PC-9 (cell line): ENCODE results near the gene LRRC23. TPM values are rescaled to one million over a fixed set of nuclear protein-coding genes. Genes with fewer than 3 reads are reported as not detected.
"Not testable (repeated sequence)": the region's sequence is repeated elsewhere in the genome, so short reads cannot be mapped to it uniquely, and the experiment has no call there.

ENCODE experiments used
- BruUV-seq: library from RNA; stranded (reverse); fragments of 400-500 nt; replicated peaks from 2 replicates; lab custom pipeline; 2021; lab: Mats Ljungman, UMichigan
- CTCF ChIA-PET: fragments of 300-600 bp; sonication (Branson Sonifier 250); formaldehyde crosslinking; loops from one replicate; lab custom pipeline; 2022; ENCODE audit warnings: antibody characterized with exemption; lab: Charles Lee
- POLR2A ChIA-PET: fragments of 300-600 bp; sonication (Branson Sonifier 250); formaldehyde crosslinking; loops from one replicate; lab custom pipeline; 2022; ENCODE audit warnings: antibody characterized with exemption; ENCODE audit not compliant: unreplicated experiment; lab: Charles Lee
- DNase-seq, 2 experiments: peaks; one replicate each; pipeline versions ENCODE4 v3.0.0 to v3.0.0-alpha.2; 2015 to 2022; ENCODE audit warnings: mixed read lengths in 1 of 2
- H2AFZ ChIP-seq: fragments of 200-600 bp; sonication (generic); 2 replicates; pipeline ENCODE4 v1.8.1; 2017; ENCODE audit warnings: antibody characterized with exemption
- H3F3A ChIP-seq: fragments of 200-600 bp; sonication (generic); 2 replicates; pipeline ENCODE4 v1.8.1; 2017; ENCODE audit warnings: antibody characterized with exemption, mild to moderate bottlenecking, low read depth; ENCODE audit not compliant: insufficient read depth
- H3K27ac ChIP-seq: fragments of 200-600 bp; sonication (generic); 2 replicates; pipeline ENCODE4 v1.6.1; 2016; ENCODE audit warnings: mixed run types
- H3K27me3 ChIP-seq: fragments of 200-600 bp; sonication (generic); 2 replicates; pipeline ENCODE4 v1.6.1; 2016; ENCODE audit warnings: low read depth, mixed run types; ENCODE audit not compliant: insufficient read depth
- H3K36me3 ChIP-seq: fragments of 200-600 bp; sonication (generic); 2 replicates; pipeline ENCODE4 v1.6.1; 2016; ENCODE audit warnings: low read depth, mixed run types
- H3K4me1 ChIP-seq: fragments of 200-600 bp; sonication (generic); replicated peaks from 2 replicates; pipeline ENCODE4 v1.6.1; 2016; ENCODE audit warnings: mixed run types; ENCODE audit not compliant: insufficient read depth
- H3K4me2 ChIP-seq: fragments of 200-600 bp; sonication (generic); 2 replicates; pipeline ENCODE4 v1.6.1; 2017; ENCODE audit warnings: mixed run types
- H3K4me3 ChIP-seq: fragments of 200-600 bp; sonication (generic); 2 replicates; pipeline ENCODE4 v1.6.1; 2016; ENCODE audit warnings: mixed run types
- H3K79me2 ChIP-seq: fragments of 200-600 bp; sonication (generic); 2 replicates; pipeline ENCODE4 v1.6.1; 2017; ENCODE audit warnings: low read depth, mixed run types
- H3K9me2 ChIP-seq: fragments of 200-600 bp; sonication (generic); 2 replicates; pipeline ENCODE4 v1.8.1; 2017; ENCODE audit warnings: mild to moderate bottlenecking; ENCODE audit not compliant: insufficient read depth
- H3K9me3 ChIP-seq: fragments of 200-600 bp; sonication (generic); 2 replicates; pipeline ENCODE4 v1.8.1; 2016; ENCODE audit warnings: low read depth; ENCODE audit not compliant: insufficient read depth
- H4K20me1 ChIP-seq: fragments of 200-600 bp; sonication (generic); 2 replicates; pipeline ENCODE4 v1.8.1; 2017; ENCODE audit not compliant: insufficient read depth
- EZH2 ChIP-seq: fragments of 200-600 bp; sonication (generic); IDR thresholded peaks from 2 replicates; pipeline ENCODE4 v1.8.0; 2017; ENCODE audit warnings: antibody characterized with exemption, low read depth
- intact Hi-C: fragments of 100-400 bp; cut with micrococcal nuclease; formaldehyde crosslinking; loops from one replicate; pipeline ENCODE4 v1.10.0; 2022; ENCODE audit not compliant: unreplicated experiment
- total RNA-seq: library from RNA; stranded (reverse); gene quantifications from 2 replicates; pipeline ENCODE4 v1.2.3, GENCODE V29; 2021
- TF ChIP-seq, protein P1 (sequence below): fragments of 200-600 bp; sonication (generic); conservative IDR thresholded peaks from 2 replicates; pipeline ENCODE4 v1.6.1; 2017; ENCODE audit warnings: mixed run types, antibody characterized with exemption, mild to moderate bottlenecking, moderate library complexity

LRRC23 gene
- total RNA-seq, 1 experiment from 2014 or later, result 29.3 TPM

DNA sequence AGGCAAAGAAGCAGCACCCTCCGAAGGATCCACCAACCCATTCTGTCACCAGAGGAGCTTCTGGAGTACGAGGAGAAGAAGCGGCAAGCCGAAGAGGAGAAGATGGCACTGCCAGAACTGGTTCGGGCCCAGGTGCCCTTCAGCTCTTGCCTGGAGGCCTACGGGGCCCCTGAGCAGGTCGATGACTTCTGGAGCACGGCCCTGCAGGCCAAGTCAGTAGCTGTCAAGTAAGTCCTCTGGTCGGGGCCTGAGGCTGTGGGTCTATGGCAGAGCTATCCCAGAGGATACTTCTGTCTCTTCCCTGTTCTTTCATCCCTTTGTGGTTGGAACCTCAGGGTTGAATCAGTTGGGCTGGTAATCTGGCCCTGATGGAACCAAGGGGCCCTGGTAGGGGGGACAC, 43.2 kb upstream of the LRRC23 start:
- BruUV-seq, result no TSS peak
- H3K36me3 ChIP-seq, result peaks cover 31% of the 10 kb centered on the region
- intact Hi-C loops, result no loop called here

DNA sequence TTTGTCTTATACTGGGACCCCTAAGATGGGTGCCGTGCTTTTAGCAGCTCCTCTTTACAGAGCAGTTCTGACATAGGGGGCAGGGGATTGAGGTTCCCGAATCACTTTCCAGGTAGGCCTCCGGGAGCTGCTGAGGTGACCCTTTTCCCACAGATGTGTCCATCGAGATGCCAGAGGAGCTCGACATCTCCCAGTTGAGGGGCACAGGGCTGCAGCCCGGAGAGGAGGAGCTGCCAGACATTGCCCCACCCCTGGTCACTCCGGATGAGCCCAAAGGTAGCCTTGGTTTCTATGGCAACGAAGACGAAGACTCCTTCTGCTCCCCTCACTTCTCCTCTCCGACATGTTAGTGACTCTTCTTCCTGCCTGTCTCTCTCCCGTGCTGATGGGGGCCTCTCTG, 41.6 kb upstream of the LRRC23 start:
- intact Hi-C loops, result no loop called here
- H3K9me2 ChIP-seq, result no peaks in the 10 kb centered on the region
- DNase-seq, result no peak
- H3K79me2 ChIP-seq, result peaks cover 7% of the 10 kb centered on the region
- H2AFZ ChIP-seq, result no peak overlapping the region
- H3K9me3 ChIP-seq, result no peaks in the 10 kb centered on the region
- H3K27me3 ChIP-seq, result no peaks in the 10 kb centered on the region
- H3K36me3 ChIP-seq, result peaks cover 20% of the 10 kb centered on the region; the same call in 1 of the 2 replicates
- no peak overlapping the region for H3K4me2 ChIP-seq
- H4K20me1 ChIP-seq, result peaks cover 1% of the 10 kb centered on the region
- ChIA-PET POLR2A (no interaction called here), CTCF (no interaction called here)
- peaks cover 5% of the 10 kb centered on the region; the same call in 1 of the 2 replicates for H3K4me1 ChIP-seq
- no peak overlapping the region for H3K27ac ChIP-seq
- no TSS peak for BruUV-seq
- H3K4me3 ChIP-seq, result no peak overlapping the region
- peaks cover 25% of the 10 kb centered on the region; the same call in 1 of the 2 replicates for H3F3A ChIP-seq
- TF ChIP-seq EZH2, result no peak
- TF ChIP-seq, protein P1, sequence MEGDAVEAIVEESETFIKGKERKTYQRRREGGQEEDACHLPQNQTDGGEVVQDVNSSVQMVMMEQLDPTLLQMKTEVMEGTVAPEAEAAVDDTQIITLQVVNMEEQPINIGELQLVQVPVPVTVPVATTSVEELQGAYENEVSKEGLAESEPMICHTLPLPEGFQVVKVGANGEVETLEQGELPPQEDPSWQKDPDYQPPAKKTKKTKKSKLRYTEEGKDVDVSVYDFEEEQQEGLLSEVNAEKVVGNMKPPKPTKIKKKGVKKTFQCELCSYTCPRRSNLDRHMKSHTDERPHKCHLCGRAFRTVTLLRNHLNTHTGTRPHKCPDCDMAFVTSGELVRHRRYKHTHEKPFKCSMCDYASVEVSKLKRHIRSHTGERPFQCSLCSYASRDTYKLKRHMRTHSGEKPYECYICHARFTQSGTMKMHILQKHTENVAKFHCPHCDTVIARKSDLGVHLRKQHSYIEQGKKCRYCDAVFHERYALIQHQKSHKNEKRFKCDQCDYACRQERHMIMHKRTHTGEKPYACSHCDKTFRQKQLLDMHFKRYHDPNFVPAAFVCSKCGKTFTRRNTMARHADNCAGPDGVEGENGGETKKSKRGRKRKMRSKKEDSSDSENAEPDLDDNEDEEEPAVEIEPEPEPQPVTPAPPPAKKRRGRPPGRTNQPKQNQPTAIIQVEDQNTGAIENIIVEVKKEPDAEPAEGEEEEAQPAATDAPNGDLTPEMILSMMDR, result no peak

More for the DNA sequence above, 43.2 kb upstream of the LRRC23 start:
- Histone ChIP-seq H3K9me2 (no peaks in the 10 kb centered on the region), H3K27me3 (no peaks in the 10 kb centered on the region), H3K79me2 (no peaks in the 10 kb centered on the region), H3K27ac (no peak overlapping the region), H3K4me2 (no peak overlapping the region), H3K4me1 (no peaks in the 10 kb centered on the region), H3K4me3 (no peak overlapping the region), H4K20me1 (no peaks in the 10 kb centered on the region), H2AFZ (no peak overlapping the region), H3F3A (peaks cover 16% of the 10 kb centered on the region; the same call in 1 of the 2 replicates), H3K9me3 (no peaks in the 10 kb centered on the region)
- DNase-seq, result no peak
- no peak for TF ChIP-seq EZH2
- TF ChIP-seq, protein P1, result no peak
- CTCF ChIA-PET, result interaction anchor here (0.6 kb wide), 1 partner anchor 33 kb away, joined by 9 read pairs; no protein-coding TSS in a partner anchor
- POLR2A ChIA-PET, result no interaction called here

DNA sequence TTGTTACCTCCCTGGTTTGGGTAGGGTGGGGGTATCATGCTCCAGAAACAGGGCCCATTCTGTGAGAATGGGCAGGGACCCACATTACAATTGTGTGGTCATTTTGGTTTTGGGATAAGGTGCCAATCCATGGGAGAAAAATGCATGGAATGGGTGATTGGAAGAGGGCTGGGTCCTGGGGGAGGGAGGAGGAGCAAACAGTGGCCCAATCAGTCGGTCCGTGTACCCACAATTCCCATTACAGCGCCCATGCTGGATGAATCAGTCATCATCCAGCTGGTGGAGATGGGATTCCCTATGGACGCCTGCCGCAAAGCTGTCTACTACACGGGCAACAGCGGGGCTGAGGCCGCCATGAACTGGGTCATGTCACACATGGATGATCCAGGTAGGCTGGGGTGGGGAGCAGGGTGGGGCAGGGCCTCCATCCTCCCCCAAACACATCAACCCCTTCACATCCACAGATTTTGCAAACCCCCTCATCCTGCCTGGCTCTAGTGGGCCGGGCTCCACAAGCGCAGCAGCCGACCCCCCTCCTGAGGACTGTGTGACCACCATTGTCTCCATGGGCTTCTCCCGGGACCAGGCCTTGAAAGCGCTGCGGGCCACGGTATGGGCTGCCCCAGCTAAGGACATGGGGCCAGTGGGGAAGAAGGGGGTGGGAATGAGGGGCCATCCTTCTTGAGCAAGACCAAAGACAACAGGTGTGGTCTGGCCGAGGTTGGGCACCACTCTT, 40.9 kb upstream of the LRRC23 start:
- POLR2A ChIA-PET, result no interaction called here
- Histone ChIP-seq H3K4me2 (no peak overlapping the region), H3K27me3 (no peaks in the 10 kb centered on the region), H3K36me3 (peaks cover 12% of the 10 kb centered on the region; the same call in 1 of the 2 replicates), H3K9me3 (no peaks in the 10 kb centered on the region), H4K20me1 (peaks cover 8% of the 10 kb centered on the region), H3F3A (peaks cover 32% of the 10 kb centered on the region; the same call in 1 of the 2 replicates), H3K27ac (no peak overlapping the region), H3K9me2 (no peaks in the 10 kb centered on the region), H3K79me2 (peaks cover 14% of the 10 kb centered on the region), H3K4me3 (no peak overlapping the region), H3K4me1 (peaks cover 8% of the 10 kb centered on the region), H2AFZ (no peak overlapping the region)
- intact Hi-C loops, result no loop called here
- CTCF ChIA-PET, result no interaction called here
- TF ChIP-seq, protein P1, result no peak
- no peak for TF ChIP-seq EZH2
- no TSS peak for BruUV-seq
- no peak for DNase-seq

DNA sequence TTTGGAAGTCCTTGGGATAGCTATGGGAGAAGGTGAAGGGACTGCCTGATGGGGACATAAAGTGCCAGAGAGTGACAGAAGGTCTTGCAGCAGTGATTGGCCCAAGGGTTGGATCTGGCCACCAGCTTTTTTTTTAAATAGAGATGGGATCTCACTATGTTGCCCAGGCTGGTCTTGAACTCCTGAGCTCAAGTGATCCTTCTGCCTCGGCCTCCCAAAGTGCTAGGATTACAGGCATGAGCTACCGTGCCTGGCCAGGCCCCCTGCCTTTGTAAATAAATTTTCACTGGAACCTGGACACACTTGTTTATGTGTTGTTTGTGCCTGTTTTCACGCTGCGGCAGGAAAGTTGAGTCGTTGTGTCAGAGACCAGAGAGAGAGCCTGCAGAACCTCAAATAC, 39.3 kb upstream of the LRRC23 start:
- POLR2A ChIA-PET, result interaction anchor here (0.6 kb wide), 2 partner anchors 81 to 230 kb away, joined by 3 to 4 read pairs; no protein-coding TSS in a partner anchor
- DNase-seq, H3K9me3 ChIP-seq, H3K27me3 ChIP-seq, H3K9me2 ChIP-seq, CTCF ChIA-PET, intact Hi-C loops, H2AFZ ChIP-seq, H3K27ac ChIP-seq, H3K4me2 ChIP-seq, BruUV-seq, H3K4me3 ChIP-seq: not testable (repeated sequence)
- peaks cover 20% of the 10 kb centered on the region for H3K36me3 ChIP-seq
- peaks cover 24% of the 10 kb centered on the region for H4K20me1 ChIP-seq
- peaks cover 28% of the 10 kb centered on the region for H3K79me2 ChIP-seq
- peaks cover 48% of the 10 kb centered on the region for H3F3A ChIP-seq
- H3K4me1 ChIP-seq, result peaks cover 14% of the 10 kb centered on the region
